Ovary (tissue), 9 donors: ENCODE data around the gene TRPM3. TPM values are rescaled to one million over a fixed set of nuclear protein-coding genes. Genes with fewer than 3 reads are reported as not detected.

Experiments used
- DNase-seq, 5 donors: peaks; one replicate each; pipeline ENCODE4 v3.0.0-alpha.2; 2019 to 2020
- H3K27ac ChIP-seq, 2 donors: fragments of 200-600 bp; one replicate each; pipeline versions ENCODE4 v1.5.1 to v1.8.0; 2019 to 2022
- H3K27me3 ChIP-seq: fragments of 200-600 bp; one replicate; pipeline ENCODE4 v1.8.0; 2022
- H3K36me3 ChIP-seq: fragments of 200-600 bp; sonication (generic); one replicate; pipeline ENCODE4 v1.5.1; 2019
- H3K4me1 ChIP-seq: one replicate; pipeline ENCODE4 v1.8.1; 2013; ENCODE audit warnings: mild to moderate bottlenecking, moderate library complexity; ENCODE audit not compliant: insufficient read depth
- H3K4me3 ChIP-seq: fragments of 200-600 bp; sonication (generic); one replicate; pipeline ENCODE4 v1.5.1; 2017
- H3K9me3 ChIP-seq, 2 donors: fragments of 200-600 bp in 1 of 2; sonication (generic) in 1 of 2; one replicate each; pipeline versions ENCODE4 v1.5.1 to v1.8.1; 2013 to 2019; ENCODE audit warnings: mild to moderate bottlenecking in 1 of 2, moderate library complexity in 1 of 2
- CTCF ChIP-seq, 3 donors: fragments of 450-650 bp in 2 of 3; fragments of 200-600 bp in 1 of 3; IDR thresholded peaks; one replicate each; pipeline versions ENCODE4 v1.5.1 to v1.8.0; 2016 to 2022; ENCODE audit warnings: antibody characterized with exemption in 3 of 3, mild to moderate bottlenecking in 1 of 3
- EP300 ChIP-seq: sonication (generic); formaldehyde crosslinking; IDR thresholded peaks from one replicate; pipeline ENCODE4 v1.6.1; 2017; ENCODE audit warnings: antibody characterized with exemption
- POLR2A ChIP-seq: fragments of 450-650 bp; IDR thresholded peaks from one replicate; pipeline ENCODE4 v1.6.1; 2017; ENCODE audit warnings: antibody characterized with exemption, mild to moderate bottlenecking, moderate library complexity
- WGBS, 3 donors: extraction: QIAGEN DNeasy Blood & Tissue Kit in 1 of 3; methylation state at CpG; one replicate each; pipeline versions ENCODE4 v1.1.5 to v1.1.7; 2013 to 2017; 5-methylcytosine and 5-hydroxymethylcytosine counted together
- intact Hi-C, 4 donors: fragments of 100-400 bp; cut with DNase I; formaldehyde crosslinking; loops; one replicate each; pipeline versions ENCODE4 v1.11.0 to v1.15.1; 2022 to 2023
- polyA plus RNA-seq, 2 donors: library from polyadenylated mRNA; stranded (reverse); fragments of 200-250 nt in 1 of 2; fragments of 350-450 nt in 1 of 2; fragmentation: Illumina TruSeq in 1 of 2; extraction: RNeasy Lipid Tissue Mini Kit (QIAGEN cat#74804) in 1 of 2; gene quantifications; one replicate each; pipeline ENCODE4 v1.2.3, GENCODE V29; 2013 to 2014
- total RNA-seq, 7 donors: library from RNA; depleted of rRNA in 2 of 7; stranded (reverse); fragments of >200 nt in 2 of 7; fragmentation: NEBNext Ultra II Directional in 3 of 7; extraction: Animal tissue kit (Norgen Biotek cat#: 25700) in 3 of 7; gene quantifications; one replicate each; pipeline versions ENCODE4 v1.1.0 to v1.2.4, GENCODE V29; 2016 to 2023
- donor health status: DM: no; HTN: no; CAD: no; lungs with moderate emphysema.
- donor health status: DM: no; HTN: no; CAD: no.
- donor health status: Bipolar disorder and iron deficiency.
- donor health status: DM: yes; HTN: yes; CAD: no.
- donor health status: DM: no; HTN: no; CAD: no.
- donor health status: DM: yes; HTN: yes; CAD: no.

The TRPM3 gene
- total and polyA plus RNA-seq, 9 donors: 0.80 to 18.5 (median 4.6) TPM

- Histone ChIP-seq H3K9me3 (no peaks in the 10 kb centered on the region), H3K4me3 (no peak overlapping the region), H3K27me3 (no peaks in the 10 kb centered on the region), H3K27ac (no peak overlapping the region), H3K4me1 (no peaks in the 10 kb centered on the region), H3K36me3 (no peaks in the 10 kb centered on the region)
- 77 to 81% (median 81%) methylated on average over 7 of the region's 7 CpGs for WGBS, 3 donors
- TF ChIP-seq EP300 (no peak), POLR2A (no peak), CTCF (IDR thresholded peaks at IDR 0.05) (no peak)
- intact Hi-C loops: no loop called here
- no peak for DNase-seq
These were observed 591.6 kb downstream of the TRPM3 start for GRCh38 chr9:70529833-70530232.

GRCh38 chr9:70529377-70529776 is 592.0 kb downstream of the TRPM3 start:
- WGBS, 3 donors: 88 to 94% (median 91%) methylated on average over 6 of the region's 6 CpGs
- Histone ChIP-seq H3K27me3 (no peaks in the 10 kb centered on the region), H3K4me1 (no peaks in the 10 kb centered on the region), H3K36me3 (no peaks in the 10 kb centered on the region), H3K27ac (no peak overlapping the region), H3K4me3 (no peak overlapping the region), H3K9me3 (no peaks in the 10 kb centered on the region)
- no peak for DNase-seq
- no peak for TF ChIP-seq POLR2A
- no peak for TF ChIP-seq EP300
- TF ChIP-seq CTCF (IDR thresholded peaks at IDR 0.05): no peak
- intact Hi-C loops: no loop called here

GRCh38 chr9:70526902-70527301 is 594.5 kb downstream of the TRPM3 start:
- 94 to 97% (median 95%) methylated on average over 2 of the region's 2 CpGs for WGBS, 3 donors
- no peaks in the 10 kb centered on the region for H3K4me1 ChIP-seq

GRCh38 chr9:70525519-70525918 is 595.9 kb downstream of the TRPM3 start:
- TF ChIP-seq CTCF (IDR thresholded peaks at IDR 0.05) (no peak), POLR2A (no peak), EP300 (no peak)
- no peak for DNase-seq
- no peak overlapping the region for H3K4me3 ChIP-seq
- no peaks in the 10 kb centered on the region for H3K27me3 ChIP-seq
- no peak overlapping the region for H3K27ac ChIP-seq
- no peaks in the 10 kb centered on the region for H3K9me3 ChIP-seq
- 83 to 93% (median 85%) methylated on average over 1 of the region's 1 CpG for WGBS, 3 donors
- no peaks in the 10 kb centered on the region for H3K36me3 ChIP-seq
- intact Hi-C loops: no loop called here
- no peaks in the 10 kb centered on the region for H3K4me1 ChIP-seq

More at GRCh38 chr9:70526902-70527301, 594.5 kb downstream of the TRPM3 start:
- Histone ChIP-seq H3K27me3 (no peaks in the 10 kb centered on the region), H3K36me3 (no peaks in the 10 kb centered on the region), H3K4me3 (no peak overlapping the region), H3K9me3 (no peaks in the 10 kb centered on the region), H3K27ac (no peak overlapping the region)
- no peak for DNase-seq
- TF ChIP-seq CTCF (IDR thresholded peaks at IDR 0.05): no peak
- TF ChIP-seq POLR2A: no peak
- TF ChIP-seq EP300: no peak
- intact Hi-C loops: no loop called here
